GM12891 (cell line): ENCODE results near the gene TBXAS1.

ENCODE experiments used
- POLR2A ChIP-seq: IDR thresholded peaks from 2 replicates; pipeline ENCODE4 v1.6.1; 2011; ENCODE audit warnings: low read depth, low read length, control low read depth
- POLR2AphosphoS5 ChIP-seq: IDR thresholded peaks from 2 replicates; pipeline ENCODE4 v1.6.1; 2011; ENCODE audit warnings: low read depth, low read length, control low read depth
- POU2F2 ChIP-seq: IDR thresholded peaks from 2 replicates; pipeline ENCODE4 v1.6.1; 2011; ENCODE audit warnings: low read depth, mild to moderate bottlenecking, control low read depth, low read length, moderate library complexity
- TAF1 ChIP-seq: IDR thresholded peaks from 2 replicates; pipeline ENCODE4 v1.6.1; 2011; ENCODE audit warnings: low read depth, low read length, control low read depth

DNA sequence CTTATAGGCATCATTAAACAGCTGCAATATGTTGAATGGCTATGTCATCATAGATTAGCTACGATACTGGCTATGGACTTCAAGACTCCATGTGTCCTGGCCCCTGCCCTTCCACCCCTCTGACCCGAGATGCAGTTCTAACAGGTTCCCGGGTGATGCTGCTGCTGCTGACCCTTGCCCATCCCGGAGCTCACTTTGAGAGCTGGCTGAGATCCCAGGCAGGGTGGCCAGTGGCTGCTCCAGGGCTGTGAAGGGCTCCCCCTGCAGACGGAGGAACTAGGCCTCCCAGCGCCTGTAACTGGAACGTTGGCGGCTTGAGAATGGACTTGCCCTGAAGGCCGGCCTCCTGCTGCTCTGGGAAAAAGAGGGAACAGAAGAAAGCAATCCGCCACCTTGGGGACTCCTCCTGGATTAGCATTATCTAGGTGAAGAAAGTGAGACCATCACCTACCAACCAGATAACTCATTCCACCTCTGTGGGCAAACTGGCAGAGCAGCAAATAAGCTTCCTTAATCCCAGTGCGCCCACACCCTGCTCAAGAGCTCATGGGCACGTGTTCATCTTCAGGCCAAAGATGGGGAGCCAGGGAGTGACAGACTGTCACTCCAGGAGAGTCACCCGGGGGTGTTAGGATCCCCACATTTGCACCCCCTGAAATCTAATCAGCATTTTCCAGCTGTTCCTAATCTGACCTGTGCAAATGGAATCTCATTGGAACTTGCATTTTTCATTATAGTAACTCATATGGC, 176.9 kb downstream of the TBXAS1 start:
- no peak for TF ChIP-seq POLR2AphosphoS5
- no peak for TF ChIP-seq POLR2A
- no peak for TF ChIP-seq TAF1
- no peak for TF ChIP-seq POU2F2
